Transverse colon (tissue), 4 donors: ENCODE data around the gene SAP30BP. TPM values are rescaled to one million over a fixed set of nuclear protein-coding genes. Genes with fewer than 3 reads are reported as not detected.

ENCODE experiments used
- DNase-seq: peaks from one replicate; pipeline ENCODE4 v3.0.0-alpha.2; 2019
- H3K27ac ChIP-seq, 4 donors: fragments of 200-600 bp; sonication (generic); 2 replicates each; pipeline ENCODE4 v1.5.1; 2016 to 2018; ENCODE audit warnings: inconsistent platforms in 4 of 4
- H3K27me3 ChIP-seq: fragments of 200-600 bp; sonication (generic); 2 replicates; pipeline ENCODE4 v1.5.1; 2017; ENCODE audit warnings: inconsistent platforms
- H3K36me3 ChIP-seq, 4 donors: fragments of 200-600 bp; sonication (generic); 2 replicates each; pipeline ENCODE4 v1.5.1; 2017 to 2019; ENCODE audit warnings: inconsistent platforms in 4 of 4
- H3K4me1 ChIP-seq, 4 donors: fragments of 200-600 bp; sonication (generic); 2 replicates each; pipeline ENCODE4 v1.5.1; 2017 to 2020; ENCODE audit warnings: inconsistent platforms in 4 of 4
- H3K4me3 ChIP-seq, 4 donors: fragments of 200-600 bp; sonication (generic); 1 replicate in 1 of 4; 2 replicates in 3 of 4; pipeline versions ENCODE4 v1.5.1 to v1.6.1; 2017 to 2019; ENCODE audit warnings: inconsistent platforms in 4 of 4
- H3K9me3 ChIP-seq, 2 donors: fragments of 200-600 bp; sonication (generic); 2 replicates each; pipeline ENCODE4 v1.5.1; 2017 to 2019; ENCODE audit warnings: inconsistent platforms in 2 of 2
- EP300 ChIP-seq: sonication (generic); formaldehyde crosslinking; IDR thresholded peaks from one replicate; pipeline ENCODE4 v1.6.1; 2017; ENCODE audit warnings: antibody characterized with exemption, low read depth
- POLR2A ChIP-seq: fragments of 450-650 bp; IDR thresholded peaks from one replicate; pipeline ENCODE4 v1.6.1; 2016; ENCODE audit warnings: antibody characterized with exemption, mild to moderate bottlenecking, moderate library complexity
- POLR2AphosphoS5 ChIP-seq, 3 donors: sonication (generic); formaldehyde crosslinking; IDR thresholded peaks; one replicate each; pipeline ENCODE4 v1.6.1; 2016; ENCODE audit warnings: antibody characterized with exemption in 3 of 3
- WGBS, 2 donors: methylation state at CpG; one replicate each; pipeline ENCODE4 v1.1.5; 2018; ENCODE audit warnings: low coverage in 1 of 2; 5-methylcytosine and 5-hydroxymethylcytosine counted together
- in situ Hi-C, 4 donors: fragments of 200-750 bp; cut with MboI; loops; one replicate each; pipeline versions ENCODE4 v1.15.0 to v1.15.1; 2017; ENCODE audit warnings: low sequenced_read_pairs in 3 of 4, low pct_ligation_motif_present in 1 of 4, low pct_unique_long_range_greater_than_20kb in 1 of 4
- intact Hi-C: fragments of 100-400 bp; cut with DNase I; formaldehyde crosslinking; loops from one replicate; pipeline ENCODE4 v1.15.1; 2023; ENCODE audit warnings: low total_unique reads
- total RNA-seq, 4 donors: library from RNA; depleted of rRNA; stranded (reverse); fragments of >200 nt; gene quantifications; one replicate each; pipeline ENCODE4 v1.1.0, GENCODE V29; 2016
- TF ChIP-seq, protein P1 (sequence below), 5 experiments: fragments of 200-600 bp in 3 of 5; fragments of 450-650 bp in 2 of 5; sonication (generic) in 3 of 5; IDR thresholded peaks; 1 replicate in 2 of 5; 2 replicates in 3 of 5; pipeline ENCODE4 v1.5.1; 2016 to 2017; ENCODE audit warnings: antibody characterized with exemption in 5 of 5, inconsistent platforms in 3 of 5, mild to moderate bottlenecking in 2 of 5, moderate library complexity in 1 of 5

The SAP30BP gene
- total RNA-seq, 4 donors from 2014 or later = 49.0 to 83.8 (median 71.4) TPM

DNA sequence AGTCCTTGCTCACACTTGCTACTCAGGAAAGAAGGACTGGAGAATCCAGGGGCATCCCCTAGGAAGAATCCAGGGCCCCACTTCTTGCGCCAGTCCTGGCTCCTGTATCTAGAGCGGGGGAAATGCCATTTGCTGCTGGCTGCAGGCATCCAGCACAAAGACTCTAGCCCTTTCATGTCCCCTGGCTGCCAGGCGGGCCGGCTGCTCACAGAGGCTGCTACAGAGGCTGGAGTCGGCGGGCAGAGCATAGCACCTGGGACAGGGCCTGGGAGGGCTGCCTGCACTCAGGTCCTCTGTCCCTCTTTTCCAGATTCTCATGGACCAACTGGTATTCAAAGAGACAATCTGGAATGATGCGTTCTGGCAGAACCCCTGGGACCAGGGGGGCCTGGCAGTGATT is 20.1 kb upstream of the SAP30BP start:
- no peak overlapping the region for H3K4me3 ChIP-seq
- no peaks in the 10 kb centered on the region for H3K27me3 ChIP-seq
- no peak for TF ChIP-seq POLR2A
- TF ChIP-seq, protein P1, sequence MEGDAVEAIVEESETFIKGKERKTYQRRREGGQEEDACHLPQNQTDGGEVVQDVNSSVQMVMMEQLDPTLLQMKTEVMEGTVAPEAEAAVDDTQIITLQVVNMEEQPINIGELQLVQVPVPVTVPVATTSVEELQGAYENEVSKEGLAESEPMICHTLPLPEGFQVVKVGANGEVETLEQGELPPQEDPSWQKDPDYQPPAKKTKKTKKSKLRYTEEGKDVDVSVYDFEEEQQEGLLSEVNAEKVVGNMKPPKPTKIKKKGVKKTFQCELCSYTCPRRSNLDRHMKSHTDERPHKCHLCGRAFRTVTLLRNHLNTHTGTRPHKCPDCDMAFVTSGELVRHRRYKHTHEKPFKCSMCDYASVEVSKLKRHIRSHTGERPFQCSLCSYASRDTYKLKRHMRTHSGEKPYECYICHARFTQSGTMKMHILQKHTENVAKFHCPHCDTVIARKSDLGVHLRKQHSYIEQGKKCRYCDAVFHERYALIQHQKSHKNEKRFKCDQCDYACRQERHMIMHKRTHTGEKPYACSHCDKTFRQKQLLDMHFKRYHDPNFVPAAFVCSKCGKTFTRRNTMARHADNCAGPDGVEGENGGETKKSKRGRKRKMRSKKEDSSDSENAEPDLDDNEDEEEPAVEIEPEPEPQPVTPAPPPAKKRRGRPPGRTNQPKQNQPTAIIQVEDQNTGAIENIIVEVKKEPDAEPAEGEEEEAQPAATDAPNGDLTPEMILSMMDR (IDR thresholded peaks at IDR 0.05) = no peak
- H3K36me3 ChIP-seq = peaks cover 0 to 6% (median 0%) of the 10 kb centered on the region in 4 donors
- H3K4me1 ChIP-seq = peaks cover 8 to 48% (median 22%) of the 10 kb centered on the region in 4 donors
- intact Hi-C loops = no loop called here
- no peak for DNase-seq
- no peaks in the 10 kb centered on the region for H3K9me3 ChIP-seq
- in situ Hi-C loops = no loop called here
- H3K27ac ChIP-seq = peak overlapping the region; percentile 88 to 91 (median 90)
- WGBS, 2 donors = 91% methylated on average over 7 of the region's 7 CpGs; no CpG with 5 or more reads in 1 of the 2 donors

DNA sequence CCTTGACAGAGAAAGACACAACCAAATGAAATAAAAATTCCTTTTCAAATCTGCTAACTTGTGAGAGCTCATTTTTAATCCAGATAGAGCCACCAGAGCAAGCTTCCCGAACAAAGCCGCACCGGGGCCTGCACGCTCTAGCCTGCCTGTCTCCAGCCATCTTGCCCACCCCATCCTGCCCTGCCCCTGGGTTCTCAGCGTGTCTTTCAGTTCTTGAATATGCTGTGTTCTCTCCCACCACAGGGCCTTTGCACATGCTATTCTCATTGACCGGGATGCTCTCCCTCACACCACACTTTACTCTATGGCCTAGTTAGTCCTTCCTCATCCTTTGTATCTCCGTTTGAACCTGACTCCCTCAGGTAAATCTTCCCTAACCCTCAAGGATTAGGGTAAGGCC is 19.2 kb upstream of the SAP30BP start:
- intact Hi-C loops = no loop called here
- Histone ChIP-seq H3K4me3 (no peak overlapping the region), H3K4me1 (peaks cover 3 to 39% (median 18%) of the 10 kb centered on the region in 4 donors), H3K9me3 (no peaks in the 10 kb centered on the region), H3K27ac (no peak overlapping the region), H3K27me3 (no peaks in the 10 kb centered on the region), H3K36me3 (peaks cover 0 to 6% (median 0%) of the 10 kb centered on the region in 4 donors)
- no peak for DNase-seq
- TF ChIP-seq POLR2A = no peak
- TF ChIP-seq, protein P1 (IDR thresholded peaks at IDR 0.05) = no peak
- TF ChIP-seq POLR2AphosphoS5 (IDR thresholded peaks at IDR 0.05) = no peak
- no peak for TF ChIP-seq EP300
- in situ Hi-C loops = no loop called here
- WGBS, 2 donors = 94 to 100% methylated on average over 7 of the region's 7 CpGs

DNA sequence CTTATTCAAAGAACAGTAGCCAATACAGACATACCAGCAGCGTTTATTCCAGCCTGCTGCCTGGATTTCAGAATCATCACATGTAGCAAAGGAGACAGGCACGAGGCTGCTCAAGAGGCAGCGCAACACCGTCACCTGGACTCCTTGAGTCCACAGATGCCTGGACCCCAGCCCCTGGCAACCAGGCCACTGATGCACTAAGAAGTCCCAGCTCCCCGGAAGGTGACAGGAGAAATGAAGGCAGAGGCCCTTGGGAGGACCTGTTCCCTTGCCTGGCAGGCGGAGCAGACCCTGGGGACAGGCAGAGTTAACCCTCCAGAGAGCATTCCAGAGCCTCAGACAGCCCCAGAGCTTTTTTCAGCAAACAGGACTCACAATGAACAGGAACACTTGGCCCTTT is 17.5 kb upstream of the SAP30BP start:
- intact Hi-C loops = no loop called here
- WGBS, 2 donors = 86% methylated on average over 6 of the region's 6 CpGs; no CpG with 5 or more reads in 1 of the 2 donors
- Histone ChIP-seq H3K4me1 (peaks cover 0 to 30% (median 14%) of the 10 kb centered on the region in 4 donors), H3K27me3 (no peaks in the 10 kb centered on the region), H3K4me3 (no peak overlapping the region), H3K9me3 (no peaks in the 10 kb centered on the region), H3K36me3 (peaks cover 0 to 6% (median 0%) of the 10 kb centered on the region in 4 donors), H3K27ac (peak overlapping the region in 1 of 4 donors; percentile 5)
- in situ Hi-C loops = no loop called here
- no peak for TF ChIP-seq POLR2A
- TF ChIP-seq POLR2AphosphoS5 (IDR thresholded peaks at IDR 0.05) = no peak
- no peak for TF ChIP-seq EP300
- TF ChIP-seq, protein P1 (IDR thresholded peaks at IDR 0.05) = no peak
- no peak for DNase-seq

DNA sequence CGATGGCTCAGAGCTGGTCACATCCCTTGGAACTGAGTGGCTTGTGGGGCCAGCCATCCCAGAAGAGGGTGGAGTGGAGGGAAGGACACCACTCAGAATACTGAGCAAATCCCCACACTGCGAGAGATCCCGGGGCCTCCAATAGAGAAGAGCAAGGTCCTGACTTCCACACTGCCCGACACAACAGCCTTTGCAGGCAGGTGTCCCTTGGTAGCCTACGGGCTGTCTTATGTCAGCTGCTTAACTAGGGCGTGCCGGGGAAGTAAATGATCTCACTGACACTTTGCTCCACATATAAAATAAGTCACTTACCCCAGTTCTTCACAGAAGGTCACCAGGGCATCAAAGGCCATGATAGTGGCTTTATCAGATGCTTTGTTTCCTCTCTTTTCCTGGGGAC is 16.3 kb upstream of the SAP30BP start:
- intact Hi-C loops = no loop called here
- H3K4me3 ChIP-seq = no peak overlapping the region
- in situ Hi-C loops = no loop called here

More for the DNA sequence above, 16.3 kb upstream of the SAP30BP start:
- no peaks in the 10 kb centered on the region for H3K9me3 ChIP-seq
- no peak for DNase-seq
- TF ChIP-seq, protein P1 (IDR thresholded peaks at IDR 0.05) = no peak
- TF ChIP-seq POLR2A (peak; percentile 59), POLR2AphosphoS5 (IDR thresholded peaks at IDR 0.05) (peak in 2 of 3 donors; percentile 30 to 72)
- no peaks in the 10 kb centered on the region for H3K27me3 ChIP-seq
- H3K36me3 ChIP-seq = peaks cover 0 to 10% (median 0%) of the 10 kb centered on the region in 4 donors
- WGBS, 2 donors = 83% methylated on average over 7 of the region's 7 CpGs; no CpG with 5 or more reads in 1 of the 2 donors
- H3K27ac ChIP-seq = peak overlapping the region in 3 of 4 donors; percentile 42 to 68 (median 48)
- peaks cover 0 to 19% (median 5%) of the 10 kb centered on the region in 4 donors for H3K4me1 ChIP-seq
